OCI-LY3 (cell line): ENCODE measurements around the gene DNAJC7.
A peak's percentile ranks its signal among the peaks of the same experiment; 100 is the strongest.

ENCODE experiments used
- H2AFZ ChIP-seq: fragments of 200-600, 300-600 bp; shearing (Covaris generic); 2 replicates; pipeline ENCODE4 v1.6.0; 2014; ENCODE audit warnings: antibody characterized with exemption, low read depth, low read length
- H3K27ac ChIP-seq: fragments of 200-600, 300-600 bp; sonication (generic); 2 replicates; pipeline ENCODE4 v1.5.1; 2014; ENCODE audit warnings: mild to moderate bottlenecking, low read length, moderate library complexity, mixed read lengths
- H3K27me3 ChIP-seq: fragments of 200-600, 300-600 bp; sonication (generic); 2 replicates; pipeline ENCODE4 v1.6.1; 2014; ENCODE audit warnings: low read depth, low read length, mixed read lengths
- H3K36me3 ChIP-seq: fragments of 200-600, 300-600 bp; sonication (generic); replicated peaks from 2 replicates; pipeline ENCODE3; 2014; ENCODE audit warnings: low read depth, low read length, mixed read lengths
- H3K4me1 ChIP-seq: fragments of 300-600, 200-600 bp; sonication (generic); 2 replicates; pipeline ENCODE4 v1.6.1; 2014; ENCODE audit warnings: low read length, mixed read lengths
- H3K4me2 ChIP-seq: fragments of 200-600, 300-600 bp; sonication (generic); 2 replicates; pipeline ENCODE4 v1.6.1; 2014; ENCODE audit warnings: low read length, mixed read lengths
- H3K4me3 ChIP-seq: fragments of 300-600, 200-600 bp; sonication (generic); 2 replicates; pipeline ENCODE4 v1.5.1; 2014; ENCODE audit warnings: antibody characterized with exemption, mild to moderate bottlenecking, low read length, moderate library complexity
- H3K79me2 ChIP-seq: fragments of 300-600, 200-600 bp; shearing (Covaris generic); 2 replicates; pipeline ENCODE4 v1.6.1; 2014; ENCODE audit warnings: mild to moderate bottlenecking, low read length, mixed read lengths
- H3K9ac ChIP-seq: fragments of 300-600, 200-600 bp; shearing (Covaris generic); 2 replicates; pipeline ENCODE4 v1.6.0; 2014; ENCODE audit warnings: mild to moderate bottlenecking, low read length, moderate library complexity
- H3K9me3 ChIP-seq: fragments of 200-600, 300-600 bp; shearing (Covaris generic); 2 replicates; pipeline ENCODE4 v1.6.1; 2014; ENCODE audit warnings: low read length, mixed read lengths; ENCODE audit not compliant: insufficient read depth
- H4K20me1 ChIP-seq: fragments of 200-600, 300-600 bp; sonication (generic); 2 replicates; pipeline ENCODE4 v1.6.1; 2016; ENCODE audit warnings: low read length, mixed read lengths; ENCODE audit not compliant: insufficient read depth
- CTCF ChIP-seq: fragments of 200-600, 300-600 bp; sonication (generic); IDR thresholded peaks from 2 replicates; pipeline ENCODE4 v1.5.1; 2014; ENCODE audit warnings: antibody characterized with exemption, low read length, low read depth
- EZH2phosphoT487 ChIP-seq: fragments of 200-600 bp; shearing (Covaris generic); IDR thresholded peaks from 2 replicates; pipeline ENCODE4 v1.6.1; 2018; ENCODE audit warnings: antibody characterized with exemption, mixed run types, low read depth

DNAJC7 gene

GRCh38 chr17:41965694-41966462 lies 51.4 kb downstream of the DNAJC7 start:
- H3K9ac ChIP-seq: peak overlapping the region; percentile 85
- peaks cover 25% of the 10 kb centered on the region for H3K4me1 ChIP-seq
- H3K9me3 ChIP-seq: no peaks in the 10 kb centered on the region
- peak overlapping the region; percentile 90 for H3K4me2 ChIP-seq
- peak overlapping the region; percentile 96 for H3K4me3 ChIP-seq
- H3K79me2 ChIP-seq: peaks cover 43% of the 10 kb centered on the region
- TF ChIP-seq EZH2phosphoT487 (no peak), CTCF (no peak)
- peak overlapping the region; percentile 61 for H2AFZ ChIP-seq
- peak overlapping the region; percentile 53 for H3K27ac ChIP-seq
- H4K20me1 ChIP-seq: peaks cover 21% of the 10 kb centered on the region
- 0 out of 2 replicates have a peak, but pooled peaks cover 7% of the 10 kb centered on the region for H3K27me3 ChIP-seq
- peaks cover 26% of the 10 kb centered on the region for H3K36me3 ChIP-seq

GRCh38 chr17:41962768-41963434 lies 54.3 kb downstream of the DNAJC7 start:
- H3K4me3 ChIP-seq: no peak overlapping the region
- H3K79me2 ChIP-seq: peaks cover 13% of the 10 kb centered on the region
- TF ChIP-seq CTCF (peak; percentile 97), EZH2phosphoT487 (no peak)
- peak overlapping the region; percentile 51; the same call in 1 of the 2 replicates for H2AFZ ChIP-seq
- H3K36me3 ChIP-seq: peaks cover 3% of the 10 kb centered on the region
- peaks cover 22% of the 10 kb centered on the region for H3K4me1 ChIP-seq
- no peak overlapping the region for H3K27ac ChIP-seq
- H3K9ac ChIP-seq: peak overlapping the region; percentile 9; the same call in 1 of the 2 replicates
- H3K4me2 ChIP-seq: peak overlapping the region; percentile 50
- H3K9me3 ChIP-seq: no peaks in the 10 kb centered on the region
- 0 out of 2 replicates have a peak, but pooled peaks cover 7% of the 10 kb centered on the region for H3K27me3 ChIP-seq
- H4K20me1 ChIP-seq: peaks cover 5% of the 10 kb centered on the region

- Histone ChIP-seq H3K9me3 (no peaks in the 10 kb centered on the region), H4K20me1 (no peaks in the 10 kb centered on the region), H3K9ac (no peak overlapping the region), H3K36me3 (no peaks in the 10 kb centered on the region), H3K27ac (no peak overlapping the region), H3K4me3 (no peak overlapping the region), H2AFZ (no peak overlapping the region), H3K4me1 (peaks cover 16% of the 10 kb centered on the region), H3K4me2 (no peak overlapping the region), H3K27me3 (0 out of 2 replicates have a peak, but pooled peaks cover 7% of the 10 kb centered on the region), H3K79me2 (peaks cover 5% of the 10 kb centered on the region)
- no peak for TF ChIP-seq EZH2phosphoT487
- no peak for TF ChIP-seq CTCF
Measured at GRCh38 chr17:41962111-41962510, 55.1 kb downstream of the DNAJC7 start.

GRCh38 chr17:41959336-41960095 lies 57.7 kb downstream of the DNAJC7 start:
- Histone ChIP-seq H4K20me1 (no peaks in the 10 kb centered on the region), H3K27ac (no peak overlapping the region), H3K4me2 (no peak overlapping the region), H3K27me3 (0 out of 2 replicates have a peak, but pooled peaks cover 7% of the 10 kb centered on the region), H3K9me3 (no peaks in the 10 kb centered on the region), H3K79me2 (no peaks in the 10 kb centered on the region), H3K4me1 (peaks cover 4% of the 10 kb centered on the region), H3K9ac (no peak overlapping the region), H2AFZ (no peak overlapping the region), H3K4me3 (no peak overlapping the region), H3K36me3 (no peaks in the 10 kb centered on the region)
- TF ChIP-seq EZH2phosphoT487: no peak
- TF ChIP-seq CTCF: peak; percentile 54
